Muscle of arm (tissue), 12 donors: ENCODE data around the gene HS3ST3A1. TPM values are rescaled to one million over a fixed set of nuclear protein-coding genes. Genes with fewer than 3 reads are reported as not detected.
A peak's percentile ranks its signal among the peaks of the same experiment; 100 is the strongest.
"Not testable (repeated sequence)": the region's sequence is repeated elsewhere in the genome, so short reads cannot be mapped to it uniquely, and the experiment has no call there.

Source experiments
- DNase-seq: peaks from one replicate; pipeline ENCODE4 v3.0.0-alpha.2; 2013
- polyA plus RNA-seq, 12 donors: library from polyadenylated mRNA; unstranded; fragments of 120-200 nt; gene quantifications; one replicate each; pipeline ENCODE4 v1.2.1, GENCODE V29; 2013; ENCODE audit not compliant: insufficient read length in 12 of 12

The HS3ST3A1 gene
- polyA plus RNA-seq, 12 donors: 0.32 to 3.9 (median 1.6) TPM; not detected in 2

DNA sequence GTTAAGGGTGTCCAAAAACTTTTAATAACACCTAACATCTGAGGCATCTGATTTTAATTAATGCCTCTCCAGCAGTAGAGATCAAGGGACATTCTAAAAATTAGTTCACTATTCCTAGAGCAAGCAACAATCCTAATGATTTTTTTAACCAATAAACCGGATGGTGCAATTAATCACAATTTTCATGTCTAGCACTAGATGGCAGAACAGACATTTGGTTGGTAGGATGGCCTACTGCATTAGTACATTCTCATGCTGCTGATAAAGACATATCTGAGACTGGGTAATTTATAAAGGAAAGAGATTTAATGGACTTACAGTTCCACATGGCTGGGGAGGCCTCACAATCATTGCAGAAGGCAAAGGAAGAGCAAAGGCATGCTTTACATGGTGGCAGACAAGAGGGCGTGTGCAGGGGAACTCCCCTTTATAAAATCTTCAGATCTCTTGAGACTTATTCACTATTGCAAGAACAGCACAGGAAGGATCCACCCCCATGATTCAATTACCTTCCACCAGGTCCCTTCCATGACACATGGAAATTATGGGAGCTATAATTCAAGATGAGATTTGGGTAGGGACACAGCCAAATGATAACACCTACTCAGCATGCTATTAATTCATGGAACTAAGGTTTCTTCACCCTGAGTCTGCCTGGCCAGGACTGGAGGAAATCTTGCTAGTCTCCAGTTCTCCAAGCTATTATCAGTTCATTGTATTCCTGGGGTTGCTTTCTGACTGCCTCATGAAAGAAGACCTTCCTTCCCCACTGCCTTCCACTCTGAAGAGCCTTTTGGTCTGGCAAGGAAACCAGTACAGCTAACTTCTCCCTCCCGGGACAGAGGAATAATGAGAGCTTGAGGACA is 24.8 kb downstream of the HS3ST3A1 start:
- no peak for DNase-seq

DNA sequence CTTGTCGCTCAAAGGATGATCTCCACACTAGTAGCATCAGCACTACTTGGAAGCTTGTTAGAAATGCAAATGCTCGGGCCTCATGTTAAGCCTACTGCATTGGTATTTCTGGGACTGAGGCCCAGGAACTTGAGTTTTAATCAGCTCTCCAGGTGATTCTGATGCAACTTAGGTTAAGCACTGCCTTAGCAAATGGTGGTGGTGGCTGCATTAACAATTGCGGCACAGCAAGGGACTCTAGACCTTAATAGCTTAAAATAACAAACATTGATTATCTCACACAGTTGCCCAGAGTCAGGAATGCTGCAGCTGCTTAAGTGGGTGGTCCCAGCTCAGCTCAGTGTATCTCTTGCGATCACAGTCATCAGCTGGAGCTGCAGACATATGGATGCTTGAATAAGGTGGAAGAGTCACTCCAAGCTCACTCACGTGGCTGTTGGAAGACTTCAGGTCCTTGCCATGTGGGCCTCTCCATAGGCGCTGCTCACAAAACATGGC is 25.8 kb downstream of the HS3ST3A1 start:
- no peak for DNase-seq

DNA sequence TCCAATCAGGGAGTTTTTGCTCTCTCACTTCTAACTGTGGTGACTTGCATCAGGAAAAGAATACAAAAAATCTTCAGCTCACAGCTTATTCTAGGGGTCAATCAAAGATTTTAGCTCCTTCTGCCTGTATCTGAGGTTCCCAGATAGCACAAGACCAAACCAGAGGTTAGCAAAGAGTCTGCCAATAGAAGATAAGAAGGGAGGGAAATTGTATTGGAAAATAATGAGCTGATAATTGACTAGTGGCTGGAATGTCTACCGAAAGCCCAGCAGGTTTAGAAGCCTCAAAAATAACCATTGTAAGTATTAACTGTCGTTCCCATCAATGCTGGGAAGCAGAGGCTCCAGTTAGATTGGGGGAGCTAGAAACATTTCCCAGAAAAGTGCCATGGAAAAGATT is 26.3 kb downstream of the HS3ST3A1 start:
- no peak for DNase-seq

DNA sequence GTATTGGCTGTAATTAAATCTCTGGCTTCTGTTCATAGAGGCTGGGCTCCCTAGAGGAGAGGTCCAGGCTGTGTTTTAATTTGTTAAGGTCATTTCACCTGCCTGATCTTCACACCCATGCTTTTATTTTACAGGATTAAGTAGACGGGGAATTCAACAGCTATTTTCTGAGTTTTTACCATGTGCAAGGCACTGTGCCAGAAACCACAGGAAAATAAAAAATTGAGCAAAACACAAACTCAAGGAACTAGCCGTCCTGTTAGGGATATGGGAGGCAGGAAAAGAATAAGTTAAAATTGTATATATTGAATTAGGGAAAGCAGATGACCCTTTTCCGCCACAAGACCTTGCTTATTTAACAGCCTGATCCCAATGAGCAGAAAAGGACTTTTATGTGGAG is 29.1 kb downstream of the HS3ST3A1 start:
- no peak for DNase-seq

DNA sequence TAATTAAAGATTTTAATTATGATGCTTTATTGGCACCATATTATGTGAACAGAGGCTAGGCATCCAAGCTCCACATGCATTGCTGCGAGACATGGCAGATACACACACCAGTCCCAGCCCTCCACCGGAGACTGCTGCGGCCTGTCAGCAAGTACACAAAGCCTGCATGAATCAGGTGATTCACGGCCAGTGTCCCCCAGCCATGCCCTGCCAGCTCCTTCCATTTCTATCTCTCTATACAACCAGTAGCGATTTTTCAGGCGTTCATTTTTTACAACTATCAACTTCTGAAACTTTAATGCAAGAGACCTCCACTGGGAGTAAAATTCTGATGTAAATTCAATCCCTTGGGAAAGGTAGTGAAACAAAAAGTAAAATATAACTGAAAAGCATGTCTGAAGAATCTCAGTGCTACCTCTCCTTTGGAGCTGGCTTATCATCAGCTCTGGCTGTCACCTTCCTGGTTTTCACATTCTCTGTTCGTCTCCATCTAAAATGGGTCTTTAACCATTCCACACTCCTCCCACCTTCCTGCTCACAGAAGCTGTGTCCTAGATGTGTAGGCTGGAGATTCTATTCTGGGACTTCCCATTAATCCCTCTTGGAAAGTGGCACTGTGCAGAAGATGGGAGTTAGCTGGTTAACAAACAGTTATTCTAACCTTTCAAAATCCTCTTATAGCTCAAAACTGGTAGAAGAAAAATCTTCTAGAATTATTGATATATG is 32.2 kb downstream of the HS3ST3A1 start:
- no peak for DNase-seq

DNA sequence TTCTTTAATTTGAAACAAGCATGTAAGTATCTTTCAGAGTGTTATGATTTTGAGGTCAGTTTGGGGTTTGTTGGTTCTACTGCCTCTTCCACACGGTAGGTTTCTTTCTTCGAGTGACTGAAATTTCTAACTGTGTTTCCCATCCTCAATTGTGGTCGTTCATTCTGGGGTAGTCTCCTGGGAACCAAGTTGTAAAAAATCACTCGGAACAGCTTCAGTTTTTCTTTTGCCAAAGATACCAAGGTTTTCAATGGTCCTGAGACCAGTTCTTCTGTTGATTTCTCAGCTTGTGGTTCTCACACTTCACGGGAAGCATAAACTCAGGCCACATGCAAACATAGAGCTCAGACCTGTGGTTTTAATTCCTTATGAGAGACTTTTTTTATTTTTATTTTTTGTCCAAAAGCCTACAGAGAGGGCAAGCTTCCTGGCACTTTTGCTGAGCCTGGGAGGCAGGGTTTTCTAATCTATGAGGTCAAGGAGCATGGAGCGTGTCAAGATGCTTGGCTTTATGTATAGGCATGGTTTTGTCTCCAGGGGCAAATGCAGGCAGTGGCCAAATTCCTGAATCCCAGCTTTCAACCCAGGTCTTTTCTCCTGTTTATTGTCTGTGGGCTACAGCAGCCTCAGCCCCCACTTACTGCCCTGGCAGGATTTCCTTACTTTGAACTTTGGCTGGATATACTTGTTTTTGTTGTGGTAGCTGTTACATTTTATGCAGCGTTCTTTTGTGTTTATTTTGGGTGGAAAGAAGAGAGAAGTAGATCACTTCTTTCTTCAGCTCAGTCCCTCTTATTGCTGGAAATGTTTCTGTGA is 32.9 kb downstream of the HS3ST3A1 start:
- DNase-seq: no peak

DNA sequence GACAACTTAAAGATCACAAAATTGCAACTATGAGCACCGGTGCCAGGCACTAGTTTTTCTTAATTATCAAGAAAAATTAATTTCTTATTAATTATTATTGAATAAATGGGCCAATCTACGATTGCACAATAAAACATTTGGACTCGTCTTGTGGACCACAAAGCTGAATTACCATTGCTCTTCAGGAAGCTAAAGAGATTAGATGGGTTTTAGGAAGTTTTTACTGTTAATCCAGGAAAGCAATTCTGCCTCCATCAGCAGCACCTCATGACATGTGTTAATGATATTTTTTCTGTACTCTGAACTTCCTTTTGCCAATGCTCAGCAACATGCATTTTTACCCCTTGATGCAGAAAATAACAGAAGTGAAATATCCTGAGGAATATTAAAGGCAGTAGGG is 37.9 kb downstream of the HS3ST3A1 start:
- no peak for DNase-seq

DNA sequence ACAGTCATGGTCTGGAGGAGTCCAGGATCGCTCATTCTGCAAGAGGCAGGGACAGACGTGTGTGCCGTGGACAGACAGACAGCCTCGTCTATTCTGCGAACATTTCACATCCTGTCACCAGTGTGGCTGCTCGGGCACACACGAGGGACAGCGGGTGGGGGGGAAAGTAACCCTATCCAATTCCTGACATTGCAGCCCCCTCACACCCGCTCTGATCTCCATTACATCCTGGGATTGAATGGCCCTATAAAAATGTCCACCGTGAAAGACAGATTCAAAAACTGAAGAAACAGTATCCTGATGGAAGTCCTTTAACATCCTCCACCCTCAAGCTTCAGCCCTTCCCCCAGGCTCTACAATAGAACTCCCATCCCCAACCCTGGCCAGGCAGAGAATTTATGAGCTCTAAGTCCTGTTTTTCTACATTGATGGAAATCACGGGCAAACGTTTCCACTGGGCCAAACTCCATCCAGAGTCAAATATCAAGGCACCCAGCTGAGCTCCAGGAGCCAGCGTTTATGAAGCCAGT is 39.4 kb downstream of the HS3ST3A1 start:
- peak; percentile 40 for DNase-seq

DNA sequence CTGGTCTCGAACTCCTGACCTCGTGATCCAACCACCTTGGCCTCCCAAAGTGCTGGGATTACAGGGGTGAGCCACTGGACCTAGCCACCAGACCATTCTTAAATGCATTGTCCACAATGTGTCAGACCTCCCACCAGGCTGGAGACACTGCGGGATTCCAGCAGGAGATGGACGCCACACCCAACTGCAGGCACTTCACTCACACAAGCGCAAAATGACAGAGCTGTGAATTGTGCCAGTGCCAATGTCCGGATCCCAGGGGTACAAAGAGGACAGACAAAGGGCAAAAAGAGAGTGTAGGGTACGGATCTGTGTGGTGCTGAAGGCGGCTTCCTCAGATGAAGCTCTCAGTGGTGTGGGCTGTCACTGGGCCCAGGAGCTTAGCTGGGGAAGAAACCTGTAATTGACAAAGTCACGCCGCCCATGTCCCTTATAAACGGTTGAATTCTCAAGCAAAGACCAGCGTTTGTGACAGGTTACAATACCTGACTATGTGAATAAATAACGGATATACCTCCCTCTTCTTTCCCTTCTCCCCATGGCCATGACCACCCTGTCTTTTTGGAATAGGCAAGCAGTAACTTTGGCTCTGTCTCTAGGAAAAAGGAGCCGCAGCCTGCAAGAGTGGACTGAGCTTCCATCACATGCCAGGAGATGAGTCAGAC is 40.0 kb downstream of the HS3ST3A1 start:
- peak; percentile 87 for DNase-seq

DNA sequence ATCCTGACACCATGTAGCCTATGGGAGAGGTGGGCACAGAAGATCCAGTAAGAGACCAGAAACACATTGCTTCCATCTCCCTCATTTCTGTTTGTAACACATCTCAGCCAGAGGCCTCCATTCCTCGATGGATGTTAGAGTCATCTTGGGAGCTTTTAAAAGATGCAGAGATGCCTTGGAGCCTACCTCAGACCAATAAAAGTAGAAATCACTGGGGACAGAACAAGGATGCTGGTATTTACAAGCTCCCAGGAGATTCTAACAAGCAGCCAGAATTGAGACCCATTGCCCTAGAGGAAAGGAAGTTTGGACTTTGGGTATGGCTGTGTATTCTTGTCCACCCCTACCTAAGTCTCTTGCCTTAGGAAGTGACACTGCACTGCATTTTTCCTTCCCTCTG is 40.8 kb downstream of the HS3ST3A1 start:
- DNase-seq: no peak

DNA sequence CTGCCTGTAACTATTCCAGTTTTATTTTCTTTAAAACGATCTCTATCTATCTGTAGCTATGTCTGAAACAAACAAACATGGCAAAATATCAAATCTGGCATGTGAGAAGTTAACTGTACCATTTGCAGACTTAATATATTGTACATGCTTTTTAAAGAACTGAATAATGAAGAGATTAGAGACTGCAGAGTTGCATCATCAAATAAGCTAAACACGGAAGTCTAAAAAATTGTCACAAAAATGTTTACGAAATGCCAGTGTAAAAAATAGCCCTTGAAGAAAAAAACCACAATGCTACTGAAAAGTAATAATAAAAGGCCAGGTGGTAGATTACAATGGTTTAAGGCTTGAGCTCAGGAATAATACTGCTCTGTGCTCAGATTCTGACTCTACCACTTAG is 43.1 kb downstream of the HS3ST3A1 start:
- DNase-seq: no peak

DNA sequence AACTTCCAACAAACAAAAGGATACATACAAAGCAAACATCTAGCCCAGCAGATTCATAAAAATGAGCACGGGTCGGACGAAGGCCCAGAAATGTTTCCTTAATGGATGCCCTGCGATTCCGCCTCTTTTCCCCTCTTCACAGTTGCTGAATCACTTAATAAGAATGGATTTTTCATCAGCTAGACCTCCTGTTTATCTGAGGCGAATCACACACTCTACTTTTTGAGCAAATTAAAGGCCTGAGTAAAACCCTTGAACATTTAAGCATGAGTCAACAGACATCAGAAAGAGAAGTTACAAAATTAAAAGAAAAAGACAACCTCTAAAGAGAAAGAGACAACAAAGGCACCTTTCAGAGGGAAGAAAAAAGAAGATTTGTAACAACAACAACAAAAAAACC is 44.7 kb downstream of the HS3ST3A1 start:
- no peak for DNase-seq

DNA sequence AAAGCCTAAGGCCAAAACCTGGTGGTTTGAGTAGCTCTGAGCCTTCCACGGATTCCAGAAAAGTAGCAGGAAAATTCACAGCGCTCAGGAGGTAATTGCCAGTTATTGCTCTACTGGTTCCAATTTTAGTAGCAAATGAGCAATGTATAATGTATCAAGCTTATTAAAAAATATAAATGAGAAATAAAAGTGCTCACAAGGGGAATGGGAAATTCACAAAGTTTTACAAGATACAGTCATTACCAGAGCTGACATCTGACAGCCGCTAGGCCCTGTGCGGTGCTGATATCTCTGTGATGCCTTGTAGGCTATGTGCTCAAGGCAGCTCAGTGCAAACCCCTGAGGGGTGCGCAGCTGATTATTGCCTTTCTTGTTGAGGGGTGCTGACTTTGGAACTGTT is 47.5 kb downstream of the HS3ST3A1 start:
- DNase-seq: no peak

DNA sequence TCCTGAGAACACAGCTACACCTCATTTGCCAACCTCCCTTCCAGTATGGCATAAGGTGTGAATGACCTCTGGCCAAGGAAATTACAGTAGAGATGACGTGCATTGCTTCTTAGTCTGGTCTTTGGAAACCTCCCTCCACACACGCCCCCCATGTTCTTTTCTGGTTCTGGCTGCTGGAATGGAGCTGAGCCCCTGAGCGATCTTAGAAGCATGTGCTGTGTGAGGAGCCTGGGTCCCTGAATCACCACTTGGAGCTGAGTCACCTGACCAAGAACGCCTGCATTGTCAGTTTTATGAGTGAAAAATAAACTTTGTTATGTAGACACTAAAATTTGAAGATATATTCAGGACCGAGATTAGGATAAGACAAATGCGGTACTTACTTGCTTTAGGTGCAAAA is 51.4 kb downstream of the HS3ST3A1 start:
- no peak for DNase-seq

DNA sequence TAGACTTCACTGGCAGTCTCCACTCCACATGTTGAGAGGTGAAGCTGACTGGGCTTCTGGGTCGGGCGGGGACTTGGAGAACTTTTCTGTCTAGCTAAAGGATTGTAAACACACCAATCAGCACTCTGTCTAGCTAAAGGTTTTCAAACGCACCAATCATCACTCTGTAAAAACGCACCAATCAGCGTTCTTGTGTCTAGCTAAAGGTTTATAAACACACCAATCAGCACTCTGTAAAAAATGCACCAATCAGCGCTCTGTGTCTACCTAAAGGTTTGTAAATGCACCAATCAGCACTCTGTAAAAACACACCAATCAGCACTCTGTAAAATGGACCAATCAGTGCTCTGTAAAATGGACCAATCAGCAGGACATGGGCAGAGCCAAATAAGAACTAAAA is 53.2 kb downstream of the HS3ST3A1 start:
- not testable (repeated sequence) for DNase-seq

DNA sequence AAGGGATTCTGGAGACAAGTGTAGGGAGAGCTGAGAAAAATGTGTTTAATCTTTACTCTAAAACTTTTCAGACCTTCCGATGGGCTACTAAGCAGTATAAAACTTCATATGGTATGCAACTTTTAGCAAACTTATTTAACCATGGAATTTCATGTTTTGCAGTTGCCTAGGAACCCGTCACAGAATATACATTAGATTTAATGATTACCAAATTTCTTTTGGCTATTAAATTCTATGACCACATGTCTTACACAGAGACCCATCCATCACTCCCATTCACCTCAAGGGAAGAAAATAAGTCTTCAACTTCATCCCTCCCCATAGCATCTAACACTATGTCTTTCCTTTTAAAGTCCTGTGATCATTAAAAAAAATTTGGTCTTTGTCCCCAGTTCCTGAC is 54.9 kb downstream of the HS3ST3A1 start:
- no peak for DNase-seq

DNA sequence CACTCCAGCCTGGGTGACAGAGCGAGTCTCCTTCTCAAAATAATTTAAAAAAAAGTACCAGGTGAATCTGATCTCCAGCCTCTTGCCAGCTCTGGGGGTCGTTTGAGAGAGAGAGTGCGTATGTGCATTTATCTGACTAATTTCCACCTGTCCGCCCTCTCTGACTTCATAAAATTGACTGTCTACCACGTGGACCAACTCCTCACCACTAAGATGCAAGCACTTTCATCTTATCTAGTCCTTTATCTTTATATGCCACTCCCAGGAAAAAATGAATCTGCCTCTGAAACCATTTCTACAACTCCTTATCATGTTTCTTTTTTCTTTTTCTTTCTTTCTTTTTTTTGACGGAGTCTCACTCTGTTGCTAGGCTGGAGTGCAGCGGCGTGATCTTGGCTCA is 55.8 kb downstream of the HS3ST3A1 start:
- no peak for DNase-seq

DNA sequence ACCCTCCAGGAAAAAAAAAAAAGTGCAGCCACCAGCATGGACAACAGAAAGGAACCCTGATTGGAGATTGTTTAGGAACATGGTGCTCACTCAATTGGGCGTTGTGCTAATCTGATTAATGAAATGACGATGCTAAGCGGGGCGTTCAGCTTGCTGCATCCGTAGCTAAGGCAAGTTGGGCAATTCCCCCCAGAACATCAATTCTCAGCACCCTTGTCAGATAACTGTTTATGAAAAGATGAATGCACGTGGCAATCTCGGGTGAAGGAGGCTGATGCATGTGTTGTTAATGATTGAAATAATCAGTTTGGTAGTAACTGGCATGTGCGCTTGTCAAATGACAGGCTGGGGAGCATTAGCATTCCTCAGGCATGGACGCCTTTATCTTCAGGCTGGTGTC is 57.0 kb downstream of the HS3ST3A1 start:
- DNase-seq: no peak

DNA sequence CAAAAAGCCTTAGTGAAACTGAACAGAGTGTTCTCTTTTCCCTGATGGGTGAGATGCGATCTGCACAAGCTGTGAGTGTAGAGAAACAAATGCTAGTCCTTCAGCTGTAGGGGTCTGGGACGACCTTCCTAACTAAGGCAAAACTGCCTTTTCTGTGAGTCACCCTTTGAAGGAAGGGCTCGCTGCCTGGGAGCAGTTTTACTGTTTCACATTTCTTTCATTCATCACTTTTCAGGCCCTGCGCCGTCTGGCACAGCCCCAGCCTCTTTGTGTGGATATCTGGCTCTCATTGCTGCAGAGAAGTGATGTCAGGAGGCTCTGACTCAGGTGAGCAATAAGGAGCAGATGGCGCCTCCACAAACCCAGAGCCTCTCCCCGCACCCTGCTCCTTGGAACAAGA is 57.4 kb downstream of the HS3ST3A1 start:
- peak; percentile 49 for DNase-seq

DNA sequence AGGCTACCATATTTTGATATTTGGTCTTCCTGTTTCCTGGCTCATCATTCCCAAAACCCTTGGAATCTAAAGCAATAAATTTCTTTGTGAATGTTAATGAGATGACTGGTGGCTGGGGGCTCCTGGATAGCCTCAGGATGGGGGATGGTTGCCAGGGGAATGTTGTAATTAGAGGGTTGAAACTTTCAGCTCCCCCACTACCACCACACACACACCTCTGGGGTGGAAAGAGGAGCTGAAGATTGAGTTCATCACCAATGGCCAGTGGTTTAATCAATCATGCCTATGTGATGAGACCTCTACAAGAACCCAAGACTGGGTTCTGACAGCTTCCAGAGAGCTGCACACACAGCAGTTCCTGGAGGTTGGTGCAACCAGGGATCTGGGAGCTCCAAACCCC is 59.1 kb downstream of the HS3ST3A1 start:
- DNase-seq: no peak

DNA sequence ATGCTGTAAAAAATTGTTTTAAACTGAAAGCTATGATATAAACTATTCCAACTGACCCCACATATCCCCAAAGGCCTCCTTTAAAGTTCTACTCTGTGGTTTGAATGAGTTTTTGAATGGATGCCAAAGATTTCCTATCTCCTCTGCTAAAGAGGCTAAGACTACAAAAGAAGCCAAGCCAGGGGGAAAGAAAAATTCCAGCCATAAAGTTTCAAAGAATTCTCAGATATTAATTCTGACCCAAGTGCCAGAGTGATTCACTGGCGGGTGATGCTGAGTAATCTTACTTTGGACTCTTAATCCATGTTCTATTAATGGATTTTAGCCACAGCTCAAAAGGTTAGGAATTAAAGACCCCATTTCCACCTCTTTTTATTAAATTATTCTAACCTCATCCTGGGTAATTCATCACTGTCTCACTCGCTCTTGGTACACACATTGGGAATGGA is 60.7 kb downstream of the HS3ST3A1 start:
- peak; percentile 29 for DNase-seq
